ENCODE measurements around the gene ZBTB16.

- no peak for TF ChIP-seq CTCF (IDR thresholded peaks at IDR 0.05)
- no peak for TF ChIP-seq POLR2A (IDR thresholded peaks at IDR 0.05)
- TF ChIP-seq EP300 (IDR thresholded peaks at IDR 0.05) = no peak
Observed at GRCh38 chr11:114219559-114220349, 160.2 kb downstream of the ZBTB16 start.

Measured in ovary (tissue), 3 donors.